ENCODE measurements around the gene FRAT1.

The FRAT1 gene

DNA sequence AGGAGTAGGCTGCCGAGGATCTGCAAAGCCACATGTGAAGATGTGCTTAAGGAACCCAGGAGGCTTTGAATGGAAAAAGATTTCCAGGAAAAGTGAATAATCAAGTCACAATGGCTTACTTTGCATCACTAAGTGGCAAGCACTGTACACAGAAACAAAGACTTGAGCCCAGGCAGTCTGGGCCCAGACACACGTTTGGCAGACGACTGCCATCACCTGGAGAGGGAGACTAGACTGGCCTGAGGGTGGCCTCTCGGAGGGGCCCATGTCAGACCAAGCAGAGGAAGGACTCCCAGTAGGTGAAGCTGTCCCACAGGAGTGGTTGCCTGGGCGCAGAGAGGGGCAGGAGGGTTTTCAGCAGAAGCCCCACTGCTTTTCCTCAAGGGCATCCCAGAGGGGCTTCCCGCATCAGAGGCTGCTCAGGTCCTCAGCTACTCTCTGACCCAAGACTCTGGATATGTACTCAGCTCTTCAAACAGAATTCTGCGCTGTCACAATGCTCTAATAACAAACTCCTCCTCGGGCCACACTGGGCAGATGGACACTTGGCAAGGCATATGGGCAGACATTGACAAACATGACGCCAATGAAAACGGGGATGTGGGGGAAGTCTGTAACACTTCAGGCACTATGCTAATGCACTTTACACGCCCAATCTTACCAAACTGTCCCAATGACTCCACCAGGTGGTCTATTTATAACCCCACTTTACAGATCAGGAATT is 43.4 kb downstream of the FRAT1 start:
- Histone ChIP-seq H3K27ac (ENCODE audit: poor library complexity, severe bottlenecking) (no peak overlapping the region), H3K4me3 (ENCODE audit: severe bottlenecking) (no peak overlapping the region), H3K27me3 (ENCODE audit: insufficient read depth, poor library complexity, severe bottlenecking) (no peaks in the 10 kb centered on the region), H3K36me3 (ENCODE audit: low read depth) (peaks cover 22% of the 10 kb centered on the region), H3K4me1 (ENCODE audit: insufficient read depth, poor library complexity, severe bottlenecking) (no peaks in the 10 kb centered on the region), H3K9me3 (ENCODE audit: severe bottlenecking) (no peaks in the 10 kb centered on the region)
- no peak for TF ChIP-seq CTCF (IDR thresholded peaks at IDR 0.05; ENCODE audit: poor library complexity, severe bottlenecking)
- ATAC-seq (ENCODE audit: low read depth) (no peak), DNase-seq (ENCODE audit: low spot score) (no peak)

DNA sequence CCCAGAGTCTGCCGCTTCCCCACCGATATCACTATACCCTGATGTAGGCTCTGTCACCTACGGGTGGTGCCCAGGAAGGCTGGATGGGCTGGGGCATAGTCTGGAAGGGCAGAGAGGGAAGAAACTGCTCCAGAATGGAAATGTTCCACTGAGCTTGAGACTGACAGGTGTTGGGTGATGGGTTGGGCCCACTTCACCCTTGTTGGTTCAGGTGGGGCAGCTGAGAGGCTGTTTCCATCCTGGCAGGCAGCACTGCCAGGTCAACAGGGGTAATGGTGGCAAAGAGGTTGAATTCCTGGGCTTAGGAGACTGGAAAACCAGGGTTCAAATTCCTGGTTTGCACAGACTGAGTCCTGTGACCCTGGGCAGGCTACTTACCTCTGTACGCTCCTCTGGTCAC is 44.0 kb downstream of the FRAT1 start:
- ATAC-seq (ENCODE audit: low read depth) (no peak), DNase-seq (ENCODE audit: low spot score) (no peak)
- H3K27ac ChIP-seq (ENCODE audit: poor library complexity, severe bottlenecking), result no peak overlapping the region
- H3K36me3 ChIP-seq (ENCODE audit: low read depth), result peaks cover 19% of the 10 kb centered on the region
- no peaks in the 10 kb centered on the region for H3K9me3 ChIP-seq (ENCODE audit: severe bottlenecking)
- H3K4me3 ChIP-seq (ENCODE audit: severe bottlenecking), result no peak overlapping the region
- H3K27me3 ChIP-seq (ENCODE audit: insufficient read depth, poor library complexity, severe bottlenecking), result no peaks in the 10 kb centered on the region
- no peaks in the 10 kb centered on the region for H3K4me1 ChIP-seq (ENCODE audit: insufficient read depth, poor library complexity, severe bottlenecking)
- no peak for TF ChIP-seq CTCF (IDR thresholded peaks at IDR 0.05; ENCODE audit: poor library complexity, severe bottlenecking)

DNA sequence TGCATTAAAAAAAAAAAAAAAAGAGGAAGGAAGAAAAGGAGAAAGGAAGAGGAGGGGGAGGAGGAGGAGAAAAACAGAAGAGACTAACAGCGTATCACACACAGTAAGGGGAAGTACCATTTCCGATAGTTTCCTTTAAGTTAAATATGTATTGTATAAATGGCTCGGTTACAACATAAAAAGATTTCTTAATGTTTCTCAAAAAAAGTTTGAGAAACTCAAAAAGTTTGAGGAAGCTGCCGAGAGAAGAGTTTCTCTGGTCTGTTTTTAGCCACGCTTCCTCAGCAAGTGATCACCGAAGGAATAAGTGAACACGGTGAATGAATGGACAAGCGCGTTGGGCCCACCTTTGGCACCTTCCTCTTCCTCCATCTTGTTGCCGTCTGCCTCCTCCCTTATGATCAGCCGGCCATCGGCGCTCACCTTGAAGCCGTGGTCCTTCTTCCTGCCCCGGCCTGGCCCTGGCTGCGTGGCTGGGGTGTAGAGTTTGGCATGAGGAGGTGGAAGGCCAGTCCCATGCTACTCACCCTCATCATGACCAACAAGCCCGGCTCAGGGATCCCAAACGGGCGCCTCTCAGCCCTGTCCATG is 46.8 kb downstream of the FRAT1 start:
- Histone ChIP-seq H3K9me3 (ENCODE audit: severe bottlenecking) (no peaks in the 10 kb centered on the region), H3K36me3 (ENCODE audit: low read depth) (peaks cover 25% of the 10 kb centered on the region), H3K27me3 (ENCODE audit: insufficient read depth, poor library complexity, severe bottlenecking) (no peaks in the 10 kb centered on the region), H3K4me3 (ENCODE audit: severe bottlenecking) (no peak overlapping the region), H3K27ac (ENCODE audit: poor library complexity, severe bottlenecking) (no peak overlapping the region), H3K4me1 (ENCODE audit: insufficient read depth, poor library complexity, severe bottlenecking) (no peaks in the 10 kb centered on the region)
- ATAC-seq (ENCODE audit: low read depth) (no peak), DNase-seq (ENCODE audit: low spot score) (no peak)
- TF ChIP-seq CTCF (IDR thresholded peaks at IDR 0.05; ENCODE audit: poor library complexity, severe bottlenecking), result no peak

- TF ChIP-seq CTCF (IDR thresholded peaks at IDR 0.05; ENCODE audit: poor library complexity, severe bottlenecking), result no peak
- Histone ChIP-seq H3K27ac (ENCODE audit: poor library complexity, severe bottlenecking) (no peak overlapping the region), H3K9me3 (ENCODE audit: severe bottlenecking) (no peaks in the 10 kb centered on the region), H3K36me3 (ENCODE audit: low read depth) (peaks cover 21% of the 10 kb centered on the region), H3K27me3 (ENCODE audit: insufficient read depth, poor library complexity, severe bottlenecking) (no peaks in the 10 kb centered on the region), H3K4me1 (ENCODE audit: insufficient read depth, poor library complexity, severe bottlenecking) (no peaks in the 10 kb centered on the region), H3K4me3 (ENCODE audit: severe bottlenecking) (no peak overlapping the region)
- DNase-seq (ENCODE audit: low spot score) (no peak), ATAC-seq (ENCODE audit: low read depth) (no peak)
Measured at GRCh38 chr10:97366572-97366971, 47.5 kb downstream of the FRAT1 start.

DNA sequence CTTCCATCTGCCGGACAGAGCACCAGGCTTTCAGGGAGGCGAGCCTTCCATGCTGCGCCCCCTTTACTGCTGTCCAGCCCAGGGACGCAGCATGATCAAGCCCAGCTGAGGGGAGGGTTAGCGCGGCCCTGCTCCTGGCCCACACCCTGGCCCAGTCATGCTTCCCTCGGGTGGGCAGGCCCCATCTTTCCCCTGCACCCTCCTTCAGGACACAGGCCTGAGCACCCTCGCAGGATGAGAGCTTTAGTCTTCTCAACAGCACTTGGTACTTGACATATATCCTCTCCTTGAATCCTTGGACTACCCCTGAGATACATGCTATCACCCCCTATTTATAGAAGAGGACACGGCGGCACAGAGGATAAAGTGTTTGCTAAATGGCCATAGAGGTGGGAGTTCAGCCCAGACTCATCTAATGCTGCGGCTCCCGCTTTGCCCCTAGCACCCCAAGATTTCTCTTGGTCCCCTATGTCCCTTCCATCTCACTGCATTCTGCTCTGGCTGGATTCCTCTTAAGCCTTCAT is 48.1 kb downstream of the FRAT1 start:
- no peaks in the 10 kb centered on the region for H3K9me3 ChIP-seq (ENCODE audit: severe bottlenecking)
- ATAC-seq (ENCODE audit: low read depth) (no peak), DNase-seq (ENCODE audit: low spot score) (no peak)
- H3K4me1 ChIP-seq (ENCODE audit: insufficient read depth, poor library complexity, severe bottlenecking), result no peaks in the 10 kb centered on the region
- TF ChIP-seq CTCF (IDR thresholded peaks at IDR 0.05; ENCODE audit: poor library complexity, severe bottlenecking), result no peak
- no peak overlapping the region for H3K4me3 ChIP-seq (ENCODE audit: severe bottlenecking)
- peaks cover 28% of the 10 kb centered on the region for H3K36me3 ChIP-seq (ENCODE audit: low read depth)
- H3K27me3 ChIP-seq (ENCODE audit: insufficient read depth, poor library complexity, severe bottlenecking), result no peaks in the 10 kb centered on the region
- no peak overlapping the region for H3K27ac ChIP-seq (ENCODE audit: poor library complexity, severe bottlenecking)
